ENCODE data around the gene RNU7-1.

The RNU7-1 gene

DNA sequence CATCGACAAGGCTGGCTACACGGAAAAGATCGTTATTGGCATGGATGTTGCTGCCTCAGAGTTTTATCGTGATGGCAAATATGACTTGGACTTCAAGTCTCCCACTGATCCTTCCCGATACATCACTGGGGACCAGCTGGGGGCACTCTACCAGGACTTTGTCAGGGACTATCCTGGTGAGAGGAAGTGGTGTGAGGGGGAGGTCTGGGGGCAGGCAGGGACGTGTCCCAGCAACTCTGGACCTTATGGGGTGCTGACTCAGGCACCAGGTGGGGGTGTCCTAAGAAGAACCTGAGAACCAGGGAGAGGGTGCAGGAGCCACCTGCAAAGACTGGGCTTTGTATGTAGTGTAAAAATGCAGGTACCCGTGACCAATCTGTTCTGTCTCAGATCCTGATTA, 24.0 kb upstream of the RNU7-1 start:
- DNase-seq, result no peak

DNA sequence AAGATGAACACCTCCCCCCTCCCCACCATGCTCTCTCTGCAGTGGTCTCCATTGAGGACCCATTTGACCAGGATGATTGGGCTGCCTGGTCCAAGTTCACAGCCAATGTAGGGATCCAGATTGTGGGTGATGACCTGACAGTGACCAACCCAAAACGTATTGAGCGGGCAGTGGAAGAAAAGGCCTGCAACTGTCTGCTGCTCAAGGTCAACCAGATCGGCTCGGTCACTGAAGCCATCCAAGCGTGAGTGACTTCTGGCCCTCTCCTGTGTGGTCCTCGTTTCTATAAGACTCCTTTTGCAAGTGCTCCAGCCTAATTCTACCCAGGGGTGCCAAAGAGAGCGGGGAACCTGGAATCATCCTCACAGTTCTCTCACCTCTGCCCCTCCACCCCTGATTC, 22.1 kb upstream of the RNU7-1 start:
- no peak for DNase-seq

DNA sequence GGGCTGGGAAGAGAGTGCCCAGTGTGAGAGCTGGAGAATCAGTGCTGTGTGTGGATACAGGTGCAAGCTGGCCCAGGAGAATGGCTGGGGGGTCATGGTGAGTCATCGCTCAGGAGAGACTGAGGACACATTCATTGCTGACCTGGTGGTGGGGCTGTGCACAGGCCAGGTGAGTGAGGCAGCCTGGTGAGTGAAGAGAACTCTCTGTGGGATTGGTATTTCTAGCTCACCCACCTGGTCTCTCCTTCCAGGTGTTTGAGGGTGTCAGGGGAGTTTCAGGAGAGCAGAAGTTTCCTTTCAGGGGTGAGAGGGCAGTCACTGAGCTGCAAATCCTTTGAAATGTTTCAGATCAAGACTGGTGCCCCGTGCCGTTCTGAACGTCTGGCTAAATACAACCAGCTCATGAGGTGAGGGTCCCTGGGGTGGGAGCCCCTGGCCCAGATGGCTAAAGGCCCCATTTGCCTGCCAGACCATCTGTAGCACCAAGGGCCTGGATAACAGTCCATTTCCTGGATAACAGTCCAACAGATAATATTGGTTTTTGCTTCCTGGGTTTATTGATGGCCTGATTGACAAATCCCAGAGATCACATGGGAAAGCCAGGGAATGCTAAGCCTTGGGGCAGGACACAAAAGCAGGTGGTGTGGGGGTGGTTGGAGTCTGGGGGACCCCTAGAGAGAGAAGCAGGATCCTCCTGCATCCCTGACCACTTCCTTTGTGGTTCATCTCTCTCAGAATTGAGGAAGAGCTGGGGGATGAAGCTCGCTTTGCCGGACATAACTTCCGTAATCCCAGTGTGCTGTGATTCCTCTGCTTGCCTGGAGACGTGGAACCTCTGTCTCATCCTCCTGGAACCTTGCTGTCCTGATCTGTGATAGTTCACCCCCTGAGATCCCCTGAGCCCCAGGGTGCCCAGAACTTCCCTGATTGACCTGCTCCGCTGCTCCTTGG, 21.3 kb upstream of the RNU7-1 start:
- DNase-seq, result no peak

DNA sequence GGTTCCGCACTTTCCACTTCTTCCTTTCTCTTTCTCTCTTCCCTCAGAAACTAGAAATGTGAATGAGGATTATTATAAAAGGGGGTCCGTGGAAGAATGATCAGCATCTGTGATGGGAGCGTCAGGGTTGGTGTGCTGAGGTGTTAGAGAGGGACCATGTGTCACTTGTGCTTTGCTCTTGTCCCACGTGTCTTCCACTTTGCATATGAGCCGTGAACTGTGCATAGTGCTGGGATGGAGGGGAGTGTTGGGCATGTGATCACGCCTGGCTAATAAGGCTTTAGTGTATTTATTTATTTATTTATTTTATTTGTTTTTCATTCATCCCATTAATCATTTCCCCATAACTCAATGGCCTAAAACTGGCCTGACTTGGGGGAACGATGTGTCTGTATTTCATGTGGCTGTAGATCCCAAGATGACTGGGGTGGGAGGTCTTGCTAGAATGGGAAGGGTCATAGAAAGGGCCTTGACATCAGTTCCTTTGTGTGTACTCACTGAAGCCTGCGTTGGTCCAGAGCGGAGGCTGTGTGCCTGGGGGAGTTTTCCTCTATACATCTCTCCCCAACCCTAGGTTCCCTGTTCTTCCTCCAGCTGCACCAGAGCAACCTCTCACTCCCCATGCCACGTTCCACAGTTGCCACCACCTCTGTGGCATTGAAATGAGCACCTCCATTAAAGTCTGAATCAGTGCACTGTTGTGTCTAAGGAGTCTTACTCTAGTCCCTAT, 20.4 kb upstream of the RNU7-1 start:
- no peak for DNase-seq

DNA sequence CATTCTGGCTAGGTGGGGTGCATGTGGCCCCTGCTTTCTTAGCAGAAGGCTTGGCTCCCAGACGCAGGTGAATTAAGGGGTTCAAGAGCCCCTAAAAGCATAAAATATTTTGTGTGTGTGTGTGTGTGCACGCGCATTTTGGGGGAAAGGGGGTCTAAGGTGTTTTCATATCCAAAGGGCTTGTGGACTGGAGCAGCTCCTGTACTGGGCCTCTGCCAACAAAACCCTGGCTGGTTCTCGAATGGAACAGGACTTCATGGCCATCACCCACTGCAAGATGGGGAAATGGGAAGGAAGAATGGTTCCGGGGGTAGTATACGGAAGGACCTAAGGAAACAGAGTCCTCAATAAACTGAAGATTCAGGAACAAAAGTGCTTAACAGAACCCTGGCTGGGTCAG, 19.8 kb upstream of the RNU7-1 start:
- no peak for DNase-seq

DNA sequence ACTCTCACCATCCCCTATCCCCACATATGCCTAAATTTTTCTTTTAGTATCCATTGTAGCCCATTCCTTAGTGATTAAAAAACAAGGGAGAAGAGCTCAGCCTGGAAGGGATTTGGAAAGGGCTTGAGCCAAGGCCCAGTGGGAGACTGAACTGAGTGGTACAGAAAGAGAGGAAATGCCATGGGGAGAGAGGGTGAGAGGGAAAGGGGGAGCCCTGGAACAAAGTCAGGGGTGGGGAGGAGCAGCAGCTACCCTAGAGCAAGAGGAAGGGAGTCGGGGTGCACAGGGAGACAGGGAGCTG, 18.4 kb upstream of the RNU7-1 start:
- no peak for DNase-seq

DNA sequence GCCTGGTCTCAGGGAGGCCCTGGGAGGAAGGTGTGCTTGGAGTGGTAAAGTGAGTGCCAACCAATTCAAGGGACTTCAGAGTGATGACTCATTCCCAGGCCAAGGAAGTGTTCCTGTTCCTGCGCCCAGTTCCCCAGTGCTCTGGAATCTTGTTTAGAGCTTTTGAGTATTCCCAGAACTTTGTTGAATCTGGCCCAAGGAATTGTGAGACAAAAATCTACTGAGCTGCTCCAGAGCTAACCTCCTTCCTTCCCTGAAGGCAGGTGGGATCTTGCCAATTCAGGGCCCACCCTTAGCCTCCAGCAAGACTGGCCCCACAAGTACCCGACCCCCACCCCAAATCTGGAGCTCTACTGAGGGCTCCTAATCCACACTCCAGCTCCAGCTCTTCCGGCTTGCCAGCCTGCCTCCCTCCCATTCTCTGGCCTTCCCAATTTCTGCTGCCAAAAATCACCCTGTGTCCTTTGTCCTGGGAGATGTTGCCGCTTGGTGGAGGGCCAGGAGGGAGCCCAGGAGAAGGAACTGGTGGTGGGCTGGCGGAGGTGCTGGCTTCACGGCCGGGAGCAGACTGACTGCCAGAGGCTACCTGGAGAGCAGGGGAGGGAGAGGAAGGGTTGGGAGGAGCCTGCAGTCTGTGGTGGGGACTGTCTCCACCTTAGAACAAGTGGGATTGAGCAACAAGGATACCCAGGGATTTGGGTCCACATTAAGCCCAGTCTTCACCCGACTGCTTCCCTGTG, 17.9 kb upstream of the RNU7-1 start:
- no peak for DNase-seq

DNA sequence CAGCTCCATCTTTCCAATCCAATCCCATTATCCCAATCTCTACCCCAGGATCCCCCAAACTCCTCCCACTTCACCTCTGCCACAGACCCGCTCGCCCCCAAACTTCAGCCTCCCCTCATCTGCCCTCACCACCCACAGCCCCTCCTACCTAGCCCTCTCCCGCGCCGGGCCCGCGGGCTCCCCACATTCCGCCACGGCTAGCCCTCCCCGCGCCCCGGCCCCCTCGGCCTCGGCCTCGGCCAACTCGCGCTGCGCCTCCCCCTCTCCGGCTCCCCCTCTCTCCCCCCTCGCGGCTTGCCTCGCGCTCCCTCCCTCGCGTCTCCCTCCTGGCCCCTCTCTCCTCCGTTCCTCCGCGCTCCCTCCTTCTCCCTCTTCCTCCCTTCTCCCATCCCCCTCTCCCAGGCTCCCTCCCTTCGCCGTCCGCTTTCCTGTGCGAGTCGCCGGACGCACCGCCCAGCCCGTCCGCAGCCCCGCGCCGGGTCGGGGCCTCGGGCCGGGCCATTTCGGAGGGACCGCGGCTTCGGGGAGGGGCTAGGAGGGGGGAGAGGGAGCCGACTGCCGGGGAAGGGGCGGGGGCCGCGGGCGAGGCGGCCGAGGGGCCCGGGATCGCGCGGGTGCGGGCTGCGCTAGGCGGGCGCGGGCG, 16.1 kb upstream of the RNU7-1 start, which contains the start of gene ATN1:
ATN1 (plus strand) TSS at position 581 of the 643 bp plus-strand sequence. CDS start 6,043 bp downstream, outside the sequence.
- DNase-seq, result no peak

DNA sequence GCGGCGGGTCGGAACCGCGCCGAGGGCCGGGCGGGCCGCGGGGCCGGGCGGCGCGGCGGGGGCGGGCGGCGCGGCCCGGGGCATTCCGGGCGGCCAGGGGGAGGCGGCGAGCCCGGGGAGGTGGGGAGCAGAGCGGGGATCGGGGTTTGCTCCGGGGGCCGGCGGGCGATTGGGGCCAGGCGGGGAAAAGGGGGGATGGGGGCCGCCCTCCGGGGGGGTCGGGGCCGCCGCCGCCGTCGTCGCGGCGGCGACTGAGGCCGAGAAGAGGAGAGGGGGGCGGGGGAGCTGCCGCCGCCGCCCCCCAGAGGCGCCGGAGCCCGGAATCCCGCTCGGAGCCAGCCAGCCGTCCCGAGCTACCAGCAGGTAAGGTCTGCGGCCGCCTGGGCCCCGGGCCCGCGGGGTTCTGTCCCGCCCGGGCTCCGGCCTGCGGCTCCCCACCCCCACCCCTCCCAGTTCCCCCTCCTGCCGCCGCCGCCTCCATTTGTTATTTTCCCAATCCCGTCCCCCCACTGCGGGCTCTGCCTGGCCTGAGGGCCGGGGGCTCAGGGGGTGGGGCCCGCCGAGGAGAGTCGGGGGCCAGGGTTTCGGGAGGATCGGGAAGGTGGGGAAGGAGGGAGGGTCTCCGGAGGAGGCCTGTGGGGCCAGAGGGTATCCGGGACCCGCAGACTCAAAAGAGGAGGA, 15.5 kb upstream of the RNU7-1 start:
- no peak for DNase-seq

DNA sequence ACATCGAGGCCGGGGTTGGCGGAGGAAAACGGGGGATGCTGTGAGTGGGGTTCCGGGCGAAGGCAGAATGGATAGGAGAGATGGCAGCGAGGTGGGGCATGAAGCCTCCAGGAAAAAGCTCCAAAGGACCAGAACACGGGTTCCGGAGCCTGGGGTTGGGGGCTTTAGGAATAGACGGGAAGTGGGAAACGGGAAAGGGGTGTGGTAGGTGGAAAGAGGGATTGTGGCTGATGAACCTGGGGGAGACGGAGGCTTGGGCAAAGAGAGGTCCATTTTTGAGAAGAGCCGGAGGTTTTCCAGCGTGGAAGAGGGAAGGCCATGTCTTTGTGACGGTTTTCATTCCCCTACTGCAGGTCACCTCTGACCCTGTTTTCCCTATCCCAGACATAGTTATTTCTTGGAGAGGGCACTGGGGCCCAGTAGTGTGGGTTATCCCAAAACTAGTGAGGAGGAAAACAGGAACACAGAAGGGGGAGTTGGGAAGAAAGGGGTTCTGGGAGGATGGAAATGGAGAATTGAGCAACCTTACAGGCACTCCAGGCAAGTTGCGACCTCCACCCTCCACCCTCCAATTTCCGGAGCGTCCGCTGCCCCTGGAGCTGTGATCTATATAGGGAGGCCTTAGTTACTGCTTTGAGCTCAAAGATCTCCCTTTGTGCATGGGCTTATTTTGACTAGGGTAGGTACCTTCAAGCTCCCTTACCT, 14.8 kb upstream of the RNU7-1 start:
- no peak for DNase-seq

DNA sequence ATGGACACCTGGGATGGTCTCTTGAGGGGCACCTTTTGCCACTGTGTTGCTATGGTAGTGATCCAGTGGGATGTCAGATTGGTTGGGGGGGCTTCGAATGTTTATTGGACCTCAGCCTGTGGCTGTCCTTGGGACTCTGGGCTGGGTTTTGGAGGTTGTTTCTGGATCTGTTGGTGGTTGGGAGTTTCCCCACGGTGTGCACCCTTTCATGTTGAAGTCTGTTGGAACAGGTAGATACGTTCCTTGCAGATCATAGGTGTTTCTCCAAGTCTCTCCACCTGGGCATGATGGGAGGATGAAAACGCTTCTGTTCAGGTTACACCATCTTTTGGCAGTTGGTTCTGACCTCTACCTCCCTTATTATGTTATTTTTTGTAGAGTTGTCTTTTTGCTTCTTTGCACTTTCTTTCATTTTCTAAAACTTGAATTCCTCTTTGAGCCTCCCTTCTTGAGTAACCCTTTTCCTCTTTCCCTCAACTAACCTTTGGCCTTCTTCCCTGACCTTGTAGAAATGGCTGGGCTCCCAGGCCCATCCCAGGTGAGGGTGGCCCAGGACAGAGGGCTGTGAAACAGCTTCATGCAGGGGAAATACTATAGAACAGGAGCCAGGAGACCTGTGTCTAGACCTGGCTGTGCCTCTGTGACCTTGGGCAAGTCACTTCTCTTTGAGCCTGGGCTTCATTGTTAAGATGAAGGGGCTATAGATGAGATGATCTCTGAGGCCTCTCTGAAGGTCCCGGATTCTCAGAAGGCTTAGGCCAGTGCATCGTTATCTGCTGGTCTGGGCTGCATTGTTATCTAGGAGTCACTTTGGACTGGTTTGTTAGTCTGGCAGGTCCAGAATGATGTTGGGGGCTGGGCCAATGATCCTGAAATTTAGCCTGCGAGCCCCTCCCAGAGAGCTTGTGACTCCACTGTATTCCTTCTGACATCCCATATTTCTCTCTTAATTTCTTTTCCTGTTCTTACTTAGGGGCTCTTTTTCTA, 13.9 kb upstream of the RNU7-1 start:
- DNase-seq, result no peak

DNA sequence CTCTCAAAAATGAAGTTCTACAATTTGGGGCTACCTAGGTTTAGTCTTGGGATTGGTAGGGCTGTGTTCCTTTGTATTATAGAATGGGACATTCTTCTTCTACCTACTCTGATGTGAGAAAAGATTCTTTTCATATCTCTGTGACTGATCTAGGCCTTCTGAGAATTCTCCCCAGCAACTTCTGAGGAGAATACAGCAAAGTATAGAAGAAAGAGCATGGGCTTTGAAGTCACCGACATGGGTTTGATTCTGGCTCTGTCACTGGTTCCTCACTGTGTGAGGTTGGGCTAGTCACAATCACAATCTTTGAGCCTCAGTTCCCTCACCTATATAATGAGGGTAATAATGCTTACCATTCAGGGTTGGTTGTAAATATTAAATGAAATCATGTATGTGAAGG, 10.8 kb upstream of the RNU7-1 start:
- no peak for DNase-seq

DNA sequence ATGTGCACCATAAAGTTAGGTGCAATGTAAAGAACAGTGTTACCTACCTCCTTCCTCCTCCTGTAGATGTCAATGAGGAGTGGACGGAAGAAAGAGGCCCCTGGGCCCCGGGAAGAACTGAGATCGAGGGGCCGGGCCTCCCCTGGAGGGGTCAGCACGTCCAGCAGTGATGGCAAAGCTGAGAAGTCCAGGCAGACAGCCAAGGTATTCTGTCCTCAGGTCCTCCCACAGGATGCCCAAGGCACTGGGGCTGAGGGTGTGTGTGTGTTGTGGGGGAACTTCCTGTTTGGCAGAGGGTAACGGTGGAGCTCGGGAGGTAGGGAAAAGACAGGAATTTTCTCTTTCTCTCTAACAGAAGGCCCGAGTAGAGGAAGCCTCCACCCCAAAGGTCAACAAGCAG, 9.5 kb upstream of the RNU7-1 start:
- no peak for DNase-seq

DNA sequence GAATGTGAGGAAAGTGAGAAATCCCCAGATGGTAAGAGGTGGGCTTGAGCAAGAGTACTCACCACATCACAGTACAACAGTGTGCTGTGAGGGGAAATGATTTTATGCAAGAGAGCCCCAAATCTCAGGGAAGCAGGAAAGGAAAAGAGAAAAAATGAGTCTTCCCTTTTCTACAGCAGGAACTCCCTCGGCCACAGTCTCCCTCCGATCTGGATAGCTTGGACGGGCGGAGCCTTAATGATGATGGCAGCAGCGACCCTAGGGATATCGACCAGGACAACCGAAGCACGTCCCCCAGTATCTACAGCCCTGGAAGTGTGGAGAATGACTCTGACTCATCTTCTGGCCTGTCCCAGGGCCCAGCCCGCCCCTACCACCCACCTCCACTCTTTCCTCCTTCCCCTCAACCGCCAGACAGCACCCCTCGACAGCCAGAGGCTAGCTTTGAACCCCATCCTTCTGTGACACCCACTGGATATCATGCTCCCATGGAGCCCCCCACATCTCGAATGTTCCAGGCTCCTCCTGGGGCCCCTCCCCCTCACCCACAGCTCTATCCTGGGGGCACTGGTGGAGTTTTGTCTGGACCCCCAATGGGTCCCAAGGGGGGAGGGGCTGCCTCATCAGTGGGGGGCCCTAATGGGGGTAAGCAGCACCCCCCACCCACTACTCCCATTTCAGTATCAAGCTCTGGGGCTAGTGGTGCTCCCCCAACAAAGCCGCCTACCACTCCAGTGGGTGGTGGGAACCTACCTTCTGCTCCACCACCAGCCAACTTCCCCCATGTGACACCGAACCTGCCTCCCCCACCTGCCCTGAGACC, 8.0 kb upstream of the RNU7-1 start:
- no peak for DNase-seq

DNA sequence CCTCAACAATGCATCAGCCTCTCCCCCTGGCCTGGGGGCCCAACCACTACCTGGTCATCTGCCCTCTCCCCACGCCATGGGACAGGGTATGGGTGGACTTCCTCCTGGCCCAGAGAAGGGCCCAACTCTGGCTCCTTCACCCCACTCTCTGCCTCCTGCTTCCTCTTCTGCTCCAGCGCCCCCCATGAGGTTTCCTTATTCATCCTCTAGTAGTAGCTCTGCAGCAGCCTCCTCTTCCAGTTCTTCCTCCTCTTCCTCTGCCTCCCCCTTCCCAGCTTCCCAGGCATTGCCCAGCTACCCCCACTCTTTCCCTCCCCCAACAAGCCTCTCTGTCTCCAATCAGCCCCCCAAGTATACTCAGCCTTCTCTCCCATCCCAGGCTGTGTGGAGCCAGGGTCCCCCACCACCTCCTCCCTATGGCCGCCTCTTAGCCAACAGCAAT, 7.4 kb upstream of the RNU7-1 start:
- DNase-seq, result no peak

DNA sequence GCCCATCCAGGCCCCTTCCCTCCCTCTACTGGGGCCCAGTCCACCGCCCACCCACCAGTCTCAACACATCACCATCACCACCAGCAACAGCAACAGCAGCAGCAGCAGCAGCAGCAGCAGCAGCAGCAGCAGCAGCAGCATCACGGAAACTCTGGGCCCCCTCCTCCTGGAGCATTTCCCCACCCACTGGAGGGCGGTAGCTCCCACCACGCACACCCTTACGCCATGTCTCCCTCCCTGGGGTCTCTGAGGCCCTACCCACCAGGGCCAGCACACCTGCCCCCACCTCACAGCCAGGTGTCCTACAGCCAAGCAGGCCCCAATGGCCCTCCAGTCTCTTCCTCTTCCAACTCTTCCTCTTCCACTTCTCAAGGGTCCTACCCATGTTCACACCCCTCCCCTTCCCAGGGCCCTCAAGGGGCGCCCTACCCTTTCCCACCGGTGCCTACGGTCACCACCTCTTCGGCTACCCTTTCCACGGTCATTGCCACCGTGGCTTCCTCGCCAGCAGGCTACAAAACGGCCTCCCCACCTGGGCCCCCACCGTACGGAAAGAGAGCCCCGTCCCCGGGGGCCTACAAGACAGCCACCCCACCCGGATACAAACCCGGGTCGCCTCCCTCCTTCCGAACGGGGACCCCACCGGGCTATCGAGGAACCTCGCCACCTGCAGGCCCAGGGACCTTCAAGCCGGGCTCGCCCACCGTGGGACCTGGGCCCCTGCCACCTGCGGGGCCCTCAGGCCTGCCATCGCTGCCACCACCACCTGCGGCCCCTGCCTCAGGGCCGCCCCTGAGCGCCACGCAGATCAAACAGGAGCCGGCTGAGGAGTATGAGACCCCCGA, 6.8 kb upstream of the RNU7-1 start:
- no peak for DNase-seq

DNA sequence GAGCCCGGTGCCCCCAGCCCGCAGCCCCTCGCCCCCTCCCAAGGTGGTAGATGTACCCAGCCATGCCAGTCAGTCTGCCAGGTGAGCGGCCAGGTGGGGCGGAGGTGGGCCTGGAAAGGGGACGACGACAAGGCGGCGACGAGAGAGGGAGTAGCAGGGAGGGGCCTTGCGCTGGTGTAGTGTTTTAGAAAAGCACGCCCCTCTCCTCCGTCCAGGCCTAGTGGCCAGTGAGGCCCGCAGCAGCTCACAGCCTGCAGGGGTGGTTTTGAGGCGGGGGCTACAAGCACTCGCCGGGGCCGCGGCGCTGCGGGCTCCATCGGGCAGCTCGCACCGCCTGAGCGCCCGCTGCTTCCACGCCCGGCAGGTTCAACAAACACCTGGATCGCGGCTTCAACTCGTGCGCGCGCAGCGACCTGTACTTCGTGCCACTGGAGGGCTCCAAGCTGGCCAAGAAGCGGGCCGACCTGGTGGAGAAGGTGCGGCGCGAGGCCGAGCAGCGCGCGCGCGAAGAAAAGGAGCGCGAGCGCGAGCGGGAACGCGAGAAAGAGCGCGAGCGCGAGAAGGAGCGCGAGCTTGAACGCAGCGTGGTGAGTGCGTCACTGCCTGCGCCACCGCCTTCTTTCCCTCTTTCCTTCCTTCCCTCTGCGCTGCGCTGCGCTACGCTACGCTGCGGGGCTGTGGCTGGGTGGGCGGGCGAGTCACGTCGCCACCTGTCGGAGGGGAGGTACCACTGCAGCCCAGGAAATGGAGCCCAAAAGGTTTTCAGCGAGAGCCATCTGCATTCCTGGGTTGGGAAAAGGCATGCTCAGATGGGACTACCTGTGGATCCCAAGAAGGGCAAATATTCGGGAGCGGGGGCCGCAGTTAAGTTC, 5.9 kb upstream of the RNU7-1 start:
- DNase-seq, result peak; percentile 74

All from SHP77 treated with DMSO at 0.1 percent for 48 hours (cell line).